ENCODE measurements around the gene GLTPD2. TPM values are rescaled to one million over a fixed set of nuclear protein-coding genes. Genes with fewer than 3 reads are reported as not detected.

The GLTPD2 gene
- total and polyA plus RNA-seq, 10 of the 15 experiments (the other 5 are each of a cell fraction or from before 2014, with no cell fraction given) = 0.16 to 0.34 TPM; not detected in 8

- ChIA-PET RAD21 (ENCODE audit: unreplicated experiment) (interaction anchor here (0.8 to 2.0 kb wide), 9 partner anchors 17 to 222 kb away, joined by 3 to 14 read pairs (median 6); partner anchors contain the start of genes ARRB2, MED11 and PLD2), SMC1A (ENCODE audit: uncharacterized antibody, unreplicated experiment) (interaction anchor here (0.9 to 2.1 kb wide), 7 partner anchors 11 to 98 kb away, joined by 3 to 9 read pairs (median 4); partner anchors contain the start of gene ARRB2), CTCF (interaction anchor here (1.1 to 2.7 kb wide), 19 partner anchors 10 to 240 kb away, joined by 3 to 16 read pairs (median 5); partner anchors contain the start of genes ARRB2, MED11 and PLD2), POLR2A (interaction anchor here (1.1 to 1.8 kb wide), 3 partner anchors 17 to 80 kb away, joined by 3 to 14 read pairs (median 6); partner anchors contain the start of genes ARRB2 and PLD2)
- peaks cover 12% of the 10 kb centered on the region for H3K4me1 ChIP-seq (ENCODE audit: control insufficient read depth, insufficient read depth, low read length)
- no peak overlapping the region for H3K27ac ChIP-seq (ENCODE audit: control insufficient read depth, insufficient read depth)
- no peaks in the 10 kb centered on the region for H3K79me2 ChIP-seq (ENCODE audit: control insufficient read depth, insufficient read depth, low read length)
- no peak for ATAC-seq
- H3K27me3 ChIP-seq (replicated peaks in 1 of 2; ENCODE audit: control insufficient read depth in 2 of 2, insufficient read depth in 2 of 2, low read length in 1 of 2) = peaks cover 16 to 18% of the 10 kb centered on the region in 2 experiments
- H3K9me3 ChIP-seq (replicated peaks; ENCODE audit: control insufficient read depth, insufficient read depth, low read length) = no peaks in the 10 kb centered on the region
- H3K4me3 ChIP-seq = peak overlapping the region; percentile 79
- H3K9ac ChIP-seq (ENCODE audit: control insufficient read depth, insufficient read depth, low read length) = no peak overlapping the region; the same call in 1 of the 2 replicates
- DNase-seq (ENCODE audit: low read depth, low spot score) = no peak
- H3K36me3 ChIP-seq (ENCODE audit: control insufficient read depth in 2 of 2, insufficient read depth in 2 of 2, low read length in 1 of 2) = no peaks in the 10 kb centered on the region
- H4K20me1 ChIP-seq (ENCODE audit: control insufficient read depth, insufficient read depth) = no peaks in the 10 kb centered on the region
- peak overlapping the region; percentile 98 for H3K4me2 ChIP-seq (ENCODE audit: control insufficient read depth, insufficient read depth)
- 0 out of 2 replicates have a peak, but pooled peaks have one; percentile 13 for TF ChIP-seq RCOR1 (conservative IDR thresholded peaks at IDR 0.05; ENCODE audit: low read depth, low read length)
- TF ChIP-seq HCFC1 (IDR thresholded peaks at IDR 0.05; ENCODE audit: low read length) = no peak
- peak in 1 of 2 experiments; percentile 72; a peak in 2 of 3 replicates for TF ChIP-seq EGR1 (IDR thresholded peaks at IDR 0.05; ENCODE audit: borderline replicate concordance in 1 of 2, low read depth in 2 of 2, low read length in 2 of 2)
- TF ChIP-seq SMC3 (IDR thresholded peaks at IDR 0.05; ENCODE audit: borderline replicate concordance, low read length) = no peak
- peak; percentile 78 for TF ChIP-seq YY1 (IDR thresholded peaks at IDR 0.05; ENCODE audit: low read depth, low read length)
- TF ChIP-seq ZBTB33 (IDR thresholded peaks at IDR 0.05) = no peak
- peak; percentile 72 for TF ChIP-seq MEF2B (IDR thresholded peaks at IDR 0.05; ENCODE audit: partially characterized antibody, poor library complexity, severe bottlenecking)
- no peak for TF ChIP-seq ZNF207 (IDR thresholded peaks at IDR 0.05; ENCODE audit: borderline replicate concordance)
- no peak for TF ChIP-seq ZZZ3 (IDR thresholded peaks at IDR 0.05; ENCODE audit: control insufficient read depth, insufficient read length, low read depth)
- no peak for TF ChIP-seq SMAD5 (IDR thresholded peaks at IDR 0.05; ENCODE audit: low read depth)
- no TSS peak for BruUV-seq (replicated peaks)
- 0% methylated on average over 17 of the region's 25 CpGs for WGBS (ENCODE audit: insufficient coverage, insufficient replicate concordance, low lambda C conversion rate, missing lambda C conversion rate)
- in situ Hi-C loops (cut with MboI) (no loop called here), intact Hi-C loops (cut with micrococcal nuclease; ENCODE audit: unreplicated experiment) (loop anchor here (5.0 to 10.0 kb wide), 2 partner anchors 55 to 77 kb away; partner anchors contain the start of genes ARRB2, CXCL16, MED11 and ZMYND15)
- H2AFZ ChIP-seq (ENCODE audit: control insufficient read depth, low read depth, low read length) = peak overlapping the region; percentile 66
- no peak for FAIRE-seq
Observed at GRCh38 chr17:4789701-4789950, 862 bp downstream of the GLTPD2 start.
